Measurements from ENCODE around the gene C20orf141.

GRCh38 chr20:2847802-2848201 is 33.0 kb downstream of the C20orf141 start:
- TF ChIP-seq CTCF (IDR thresholded peaks at IDR 0.05; ENCODE audit: insufficient read depth, low read depth, low read length) = no peak
- no peak for TF ChIP-seq EZH2 (IDR thresholded peaks at IDR 0.05; ENCODE audit: insufficient read depth, low read length)
